ENCODE data around the gene TMEM9.

DNA sequence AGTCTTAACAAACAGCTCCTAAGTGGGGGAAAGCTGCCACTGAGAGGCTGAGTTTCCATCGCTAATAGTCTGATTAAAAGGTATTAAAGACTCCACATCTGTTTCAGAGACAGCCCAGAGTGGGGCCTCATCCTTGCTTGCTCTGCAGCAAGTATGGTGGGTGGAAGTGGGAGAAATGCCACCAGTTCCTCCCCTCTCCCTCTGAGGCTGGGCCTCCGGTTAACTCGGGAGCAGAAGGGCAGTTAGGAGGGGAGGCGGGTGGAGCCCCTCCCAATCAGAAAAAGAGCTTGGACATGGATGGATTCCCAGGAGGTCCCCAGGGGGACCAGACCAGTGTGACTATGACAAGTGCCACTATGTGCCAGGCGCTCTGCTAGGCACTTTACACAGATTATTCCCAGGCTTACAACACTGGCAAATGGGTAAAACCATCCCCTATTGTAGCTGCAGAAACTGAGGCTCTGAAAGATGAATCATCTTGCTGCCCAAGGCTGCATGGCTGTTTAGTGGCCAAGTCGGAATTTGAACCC, 15.9 kb downstream of the TMEM9 start:
- TF ChIP-seq EZH2phosphoT487 (IDR thresholded peaks at IDR 0.05; ENCODE audit: insufficient read depth, low read depth) (no peak), EZH2 (IDR thresholded peaks at IDR 0.05; ENCODE audit: insufficient read depth, poor library complexity, severe bottlenecking) (no peak)
